HG03469 (cell line): ENCODE results near the gene ID4.

Experiments
- ATAC-seq: cut with Tn5 transposase; IDR thresholded peaks from one replicate; pipeline ENCODE4 v1.9.1; 2021; ENCODE audit warnings: mild to moderate bottlenecking, moderate library complexity, moderate number of reproducible peaks; ENCODE audit not compliant: unreplicated experiment

ID4 gene

GRCh38 chr6:19836799-19837510 lies at the start of gene ID4:
Gene ID4 (plus strand): TSS chr6:19837370. CDS start chr6:19837755, 385 bp downstream.
- ATAC-seq, result no peak

- ATAC-seq, result no peak
These were observed 48.5 kb upstream of the ID4 start for GRCh38 chr6:19788686-19789085.

GRCh38 chr6:19789100-19789803 lies 47.9 kb upstream of the ID4 start:
- no peak for ATAC-seq

GRCh38 chr6:19791267-19791666 lies 45.9 kb upstream of the ID4 start:
- no peak for ATAC-seq

- no peak for ATAC-seq
These were observed 42.0 kb upstream of the ID4 start for GRCh38 chr6:19795211-19795610.

- no peak for ATAC-seq
These were observed 40.7 kb upstream of the ID4 start for GRCh38 chr6:19796452-19796851.

- no peak for ATAC-seq
These were observed 38.8 kb upstream of the ID4 start for GRCh38 chr6:19798362-19798761.

- no peak for ATAC-seq
These were observed 34.5 kb upstream of the ID4 start for GRCh38 chr6:19802656-19803055.

GRCh38 chr6:19803331-19804204 lies 33.6 kb upstream of the ID4 start:
- ATAC-seq, result no peak

GRCh38 chr6:19804205-19805128 lies 32.7 kb upstream of the ID4 start:
- peak; percentile 93 for ATAC-seq

- ATAC-seq, result no peak
These were observed 32.1 kb upstream of the ID4 start for GRCh38 chr6:19805129-19805481.

- ATAC-seq, result no peak
These were observed 30.2 kb upstream of the ID4 start for GRCh38 chr6:19806971-19807396.

- no peak for ATAC-seq
These were observed 25.6 kb upstream of the ID4 start for GRCh38 chr6:19811397-19812079.

- ATAC-seq, result no peak
These were observed 24.6 kb upstream of the ID4 start for GRCh38 chr6:19812512-19813119.

GRCh38 chr6:19818805-19819204 lies 18.4 kb upstream of the ID4 start:
- ATAC-seq, result no peak

GRCh38 chr6:19824058-19824807 lies 12.9 kb upstream of the ID4 start:
- ATAC-seq, result no peak

GRCh38 chr6:19827247-19827646 lies 9.9 kb upstream of the ID4 start:
- no peak for ATAC-seq

- ATAC-seq, result no peak
These were observed 9.3 kb upstream of the ID4 start for GRCh38 chr6:19827903-19828302.

GRCh38 chr6:19830171-19830570 lies 7.0 kb upstream of the ID4 start:
- no peak for ATAC-seq
